Endothelial cell of umbilical vein (primary cell): ENCODE measurements around the gene ICA1L. TPM values are rescaled to one million over a fixed set of nuclear protein-coding genes. Genes with fewer than 3 reads are reported as not detected.

ENCODE experiments used
- BruUV-seq: library from RNA; stranded (reverse); fragments of 400-500 nt; replicated peaks from 2 replicates; lab custom pipeline; 2021; lab: Mats Ljungman, UMichigan
- CTCF ChIA-PET: fragments of 300-600, 350-600 bp; sonication (Branson Sonifier 250); formaldehyde crosslinking; loops from one replicate; lab custom pipeline; 2021; ENCODE audit warnings: antibody characterized with exemption, inconsistent platforms; lab: Charles Lee
- POLR2A ChIA-PET: fragments of 300-600, 350-600 bp; sonication (Branson Sonifier 250); formaldehyde crosslinking; loops from one replicate; lab custom pipeline; 2021; ENCODE audit warnings: antibody characterized with exemption, inconsistent platforms; lab: Charles Lee
- DNase-seq: peaks from one replicate; pipeline ENCODE4 v3.0.0-alpha.2; 2011; ENCODE audit warnings: low read depth, low spot score
- FAIRE-seq: peaks from 2 replicates; lab custom pipeline; 2011; peaks lifted over from hg19 to GRCh38; lab: Jason Lieb, UNC
- H2AFZ ChIP-seq: 2 replicates; pipeline ENCODE4 v1.6.0; 2012; ENCODE audit warnings: low read depth, low read length, control low read depth, inconsistent platforms
- H3K27ac ChIP-seq: 2 replicates; pipeline ENCODE4 v1.5.1; 2011; ENCODE audit warnings: low read depth, mild to moderate bottlenecking, control low read depth, low read length, moderate library complexity; ENCODE audit not compliant: insufficient read depth
- H3K27me3 ChIP-seq, 2 experiments: 2 replicates each; pipeline versions ENCODE4 v1.6.0 to v1.6.1; 2011; ENCODE audit warnings: low read length in 2 of 2, mixed read lengths in 1 of 2; ENCODE audit not compliant: control insufficient read depth in 2 of 2, insufficient read depth in 2 of 2
- H3K36me3 ChIP-seq, 2 experiments: 2 replicates in 1 of 2; 3 replicates in 1 of 2; pipeline ENCODE4 v1.5.1; 2011; ENCODE audit warnings: low read length in 2 of 2, mild to moderate bottlenecking in 1 of 2, moderate library complexity in 1 of 2; ENCODE audit not compliant: control insufficient read depth in 2 of 2, insufficient read depth in 2 of 2; ENCODE audit errors: extremely low read depth in 1 of 2
- H3K4me1 ChIP-seq: 3 replicates; pipeline ENCODE4 v1.5.1; 2011; ENCODE audit warnings: mild to moderate bottlenecking, low read length; ENCODE audit not compliant: control insufficient read depth, insufficient read depth; ENCODE audit errors: extremely low read depth
- H3K4me2 ChIP-seq: 2 replicates; pipeline ENCODE4 v1.6.1; 2011; ENCODE audit warnings: low read length, control low read depth, mixed read lengths; ENCODE audit not compliant: insufficient read depth
- H3K4me3 ChIP-seq, 3 experiments: fragments of 200-600 bp in 1 of 3; sonication (generic), shearing (Covaris generic) in 1 of 3; replicated peaks in 1 of 3; 2 replicates each; pipeline ENCODE4 v1.5.1; 2011 to 2016; ENCODE audit warnings: control low read depth in 3 of 3, low read length in 3 of 3, mild to moderate bottlenecking in 2 of 3, inconsistent platforms in 1 of 3, low read depth in 1 of 3, moderate library complexity in 1 of 3; ENCODE audit not compliant: insufficient read depth in 1 of 3
- H3K79me2 ChIP-seq: 2 replicates; pipeline ENCODE4 v1.6.0; 2012; ENCODE audit warnings: low read length, inconsistent platforms; ENCODE audit not compliant: control insufficient read depth, insufficient read depth
- H3K9ac ChIP-seq: replicated peaks from 2 replicates; pipeline ENCODE3; 2011; ENCODE audit warnings: low read length, control low read depth; ENCODE audit not compliant: insufficient read depth; ENCODE audit errors: extremely low read depth
- H3K9me1 ChIP-seq: replicated peaks from 3 replicates; pipeline ENCODE4 v1.6.0; 2011; ENCODE audit warnings: mild to moderate bottlenecking, low read length; ENCODE audit not compliant: control insufficient read depth, insufficient read depth; ENCODE audit errors: extremely low read depth
- H3K9me3 ChIP-seq: replicated peaks from 2 replicates; pipeline ENCODE4 v1.5.1; 2012; ENCODE audit warnings: low read length, inconsistent platforms; ENCODE audit not compliant: control insufficient read depth, insufficient read depth
- H4K20me1 ChIP-seq: replicated peaks from 2 replicates; pipeline ENCODE3; 2011; ENCODE audit warnings: mild to moderate bottlenecking, low read length; ENCODE audit not compliant: control insufficient read depth, insufficient read depth; ENCODE audit errors: extremely low read depth
- EZH2 ChIP-seq: IDR thresholded peaks from 2 replicates; pipeline ENCODE4 v1.6.1; 2012; ENCODE audit warnings: borderline replicate concordance, low read depth, mild to moderate bottlenecking, moderate library complexity, low read length, inconsistent platforms; ENCODE audit not compliant: severe bottlenecking
- FOS ChIP-seq: IDR thresholded peaks from 2 replicates; pipeline ENCODE4 v1.6.1; 2011; ENCODE audit warnings: mild to moderate bottlenecking, low read length, moderate library complexity, borderline replicate concordance; ENCODE audit not compliant: insufficient read depth
- GATA2 ChIP-seq: IDR thresholded peaks from 2 replicates; pipeline ENCODE4 v1.7.0; 2011; ENCODE audit warnings: low read depth, mild to moderate bottlenecking, moderate library complexity, mixed read lengths, low read length; ENCODE audit not compliant: insufficient read length, insufficient read depth
- JUN ChIP-seq: IDR thresholded peaks from 2 replicates; pipeline ENCODE4 v1.6.1; 2011; ENCODE audit warnings: borderline replicate concordance, low read depth; ENCODE audit not compliant: insufficient read length, insufficient read depth
- MYC ChIP-seq: IDR thresholded peaks from one replicate; pipeline ENCODE4 v1.6.1; 2011; ENCODE audit warnings: mild to moderate bottlenecking, low read depth, low read length
- POLR2A ChIP-seq: IDR thresholded peaks from 2 replicates; pipeline ENCODE4 v1.6.1; 2012; ENCODE audit warnings: low read depth, mild to moderate bottlenecking, control low read depth, low read length
- POLR2AphosphoS5 ChIP-seq: IDR thresholded peaks from 2 replicates; pipeline ENCODE4 v1.6.1; 2012; ENCODE audit warnings: low read depth, mild to moderate bottlenecking, control low read depth, low read length, moderate library complexity; ENCODE audit not compliant: insufficient read depth
- dilution Hi-C: fragments of 300-500 bp; cut with MboI; formaldehyde crosslinking; loops from one replicate; pipeline ENCODE4 v1.15.0; 2019; ENCODE audit warnings: low sequenced_read_pairs; ENCODE audit not compliant: extremely low pct_ligation_motif_present
- intact Hi-C: fragments of 100-400 bp; cut with micrococcal nuclease; formaldehyde crosslinking; loops from one replicate; pipeline ENCODE4 v1.10.0; 2022
- polyA plus RNA-seq, 4 experiments: library from polyadenylated mRNA; depleted of rRNA in 3 of 4; stranded (reverse) in 3 of 4; unstranded in 1 of 4; fragments of >200 nt; gene quantifications; 2 replicates each; pipeline versions ENCODE4 v1.2.1 to v1.2.3, GENCODE V29; 2011 to 2012; ENCODE audit warnings: missing spikeins in 1 of 4
- total RNA-seq: library from RNA; stranded (reverse); gene quantifications from 2 replicates; pipeline ENCODE4 v1.2.3, GENCODE V29; 2021
- TF ChIP-seq, protein P1 (sequence below), 2 donors: IDR thresholded peaks; 1 replicate in 1 of 2; 2 replicates in 1 of 2; pipeline ENCODE4 v1.5.1; 2011; ENCODE audit warnings: low read length in 2 of 2, mild to moderate bottlenecking in 2 of 2, moderate library complexity in 2 of 2, control low read depth in 1 of 2, inconsistent platforms in 1 of 2, low read depth in 1 of 2; ENCODE audit not compliant: insufficient read depth in 1 of 2; ENCODE audit errors: extremely low read depth in 1 of 2
- TF ChIP-seq, protein P2 (sequence below): IDR thresholded peaks from 2 replicates; pipeline ENCODE4 v1.6.1; 2011; ENCODE audit not compliant: insufficient read depth, insufficient read length

ICA1L gene
- total and polyA plus RNA-seq, 2 donors (not counting 3 experiments of a cell fraction or from before 2014, with no cell fraction given) = 1.6 to 3.7 TPM

DNA sequence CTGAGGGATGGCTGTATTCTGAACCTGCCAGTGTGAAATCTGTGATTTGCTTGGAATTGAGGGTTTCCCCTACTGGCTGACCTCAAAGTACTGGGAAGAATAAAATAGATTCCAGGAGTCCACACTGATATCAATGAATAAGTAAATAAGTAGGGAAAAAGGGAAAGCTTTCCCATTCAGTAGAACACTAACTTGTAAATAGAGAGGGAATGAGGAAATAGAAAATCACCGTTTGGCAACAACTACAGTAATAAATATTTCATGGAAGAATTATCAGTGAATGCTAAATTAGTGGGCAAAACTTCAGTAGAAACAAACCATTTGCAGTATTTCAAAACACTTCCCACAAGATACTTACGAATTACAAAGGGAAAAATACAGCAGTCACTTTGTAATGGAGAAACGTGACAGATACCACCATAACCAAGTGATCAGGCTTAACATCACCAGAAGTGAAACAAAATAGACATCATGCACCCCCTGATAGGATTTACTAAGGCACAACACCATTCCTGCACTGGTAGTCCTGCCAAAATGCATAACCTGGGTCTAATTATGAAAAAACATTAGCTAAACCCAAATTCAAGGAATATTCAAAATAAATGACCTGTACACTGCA is 88.5 kb downstream of the ICA1L start:
- H3K4me2 ChIP-seq = no peak overlapping the region
- peaks cover 8% of the 10 kb centered on the region for H3K4me1 ChIP-seq
- H2AFZ ChIP-seq = no peak overlapping the region
- no peaks in the 10 kb centered on the region for H3K27me3 ChIP-seq
- POLR2A ChIA-PET = no interaction called here
- no peak overlapping the region for H3K4me3 ChIP-seq
- no peaks in the 10 kb centered on the region for H4K20me1 ChIP-seq
- H3K9me3 ChIP-seq = no peaks in the 10 kb centered on the region
- CTCF ChIA-PET = no interaction called here
- no peak overlapping the region for H3K9ac ChIP-seq
- no peaks in the 10 kb centered on the region for H3K79me2 ChIP-seq
- H3K27ac ChIP-seq = no peak overlapping the region
- H3K36me3 ChIP-seq = no peaks in the 10 kb centered on the region
- no peak for TF ChIP-seq POLR2AphosphoS5
- no peak for TF ChIP-seq MYC
- TF ChIP-seq, protein P1, sequence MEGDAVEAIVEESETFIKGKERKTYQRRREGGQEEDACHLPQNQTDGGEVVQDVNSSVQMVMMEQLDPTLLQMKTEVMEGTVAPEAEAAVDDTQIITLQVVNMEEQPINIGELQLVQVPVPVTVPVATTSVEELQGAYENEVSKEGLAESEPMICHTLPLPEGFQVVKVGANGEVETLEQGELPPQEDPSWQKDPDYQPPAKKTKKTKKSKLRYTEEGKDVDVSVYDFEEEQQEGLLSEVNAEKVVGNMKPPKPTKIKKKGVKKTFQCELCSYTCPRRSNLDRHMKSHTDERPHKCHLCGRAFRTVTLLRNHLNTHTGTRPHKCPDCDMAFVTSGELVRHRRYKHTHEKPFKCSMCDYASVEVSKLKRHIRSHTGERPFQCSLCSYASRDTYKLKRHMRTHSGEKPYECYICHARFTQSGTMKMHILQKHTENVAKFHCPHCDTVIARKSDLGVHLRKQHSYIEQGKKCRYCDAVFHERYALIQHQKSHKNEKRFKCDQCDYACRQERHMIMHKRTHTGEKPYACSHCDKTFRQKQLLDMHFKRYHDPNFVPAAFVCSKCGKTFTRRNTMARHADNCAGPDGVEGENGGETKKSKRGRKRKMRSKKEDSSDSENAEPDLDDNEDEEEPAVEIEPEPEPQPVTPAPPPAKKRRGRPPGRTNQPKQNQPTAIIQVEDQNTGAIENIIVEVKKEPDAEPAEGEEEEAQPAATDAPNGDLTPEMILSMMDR (IDR thresholded peaks at IDR 0.05; ENCODE audit: extremely low read depth in 1 of 2, insufficient read depth in 1 of 2, low read depth in 1 of 2, low read length in 2 of 2) = no peak
- TF ChIP-seq GATA2 = no peak
- TF ChIP-seq JUN = no peak
- no peak for TF ChIP-seq EZH2
- TF ChIP-seq, protein P2, sequence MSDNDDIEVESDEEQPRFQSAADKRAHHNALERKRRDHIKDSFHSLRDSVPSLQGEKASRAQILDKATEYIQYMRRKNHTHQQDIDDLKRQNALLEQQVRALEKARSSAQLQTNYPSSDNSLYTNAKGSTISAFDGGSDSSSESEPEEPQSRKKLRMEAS = no peak
- TF ChIP-seq POLR2A = no peak
- TF ChIP-seq FOS = no peak
- intact Hi-C loops = no loop called here
- no peak for FAIRE-seq
- no peaks in the 10 kb centered on the region for H3K9me1 ChIP-seq
- dilution Hi-C loops = no loop called here
- no peak for DNase-seq
- BruUV-seq = no TSS peak
